ENCODE measurements around the gene NPAS2.

Gene NPAS2

GRCh38 chr2:101023327-101024107 is 203.6 kb downstream of the NPAS2 start:
- H3K36me3 ChIP-seq (ENCODE audit: insufficient read depth, low read length) = no peaks in the 10 kb centered on the region
- no peaks in the 10 kb centered on the region for H3K9me2 ChIP-seq (replicated peaks; ENCODE audit: low read depth, low read length)
- no peak overlapping the region for H3K4me2 ChIP-seq (ENCODE audit: low read depth, low read length, poor library complexity, severe bottlenecking)
- H4K20me1 ChIP-seq (ENCODE audit: insufficient read depth, low read length, poor library complexity, severe bottlenecking) = no peaks in the 10 kb centered on the region
- no peaks in the 10 kb centered on the region for H3K4me1 ChIP-seq (ENCODE audit: insufficient read depth, low read length, poor library complexity, severe bottlenecking)
- no peaks in the 10 kb centered on the region for H3K27me3 ChIP-seq (ENCODE audit: insufficient read depth, low read length, poor library complexity, severe bottlenecking)
- no peaks in the 10 kb centered on the region for H3F3A ChIP-seq (ENCODE audit: low read depth)
- H3K9ac ChIP-seq (ENCODE audit: low read depth, low read length, poor library complexity, severe bottlenecking) = no peak overlapping the region
- H3K79me2 ChIP-seq (ENCODE audit: insufficient read depth, low read length) = no peaks in the 10 kb centered on the region
- TF ChIP-seq CTCF (conservative IDR thresholded peaks at IDR 0.05; ENCODE audit: low read length) (no peak), EZH2phosphoT487 (IDR thresholded peaks at IDR 0.05; ENCODE audit: borderline replicate concordance) (no peak)
- H2AFZ ChIP-seq (ENCODE audit: low read length) = no peak overlapping the region
- no peaks in the 10 kb centered on the region for H3K9me3 ChIP-seq (ENCODE audit: insufficient read depth, low read depth, low read length)
- H3K4me3 ChIP-seq (ENCODE audit: low read length, poor library complexity, severe bottlenecking) = no peak overlapping the region

GRCh38 chr2:101025561-101025960 is 205.6 kb downstream of the NPAS2 start:
- no peaks in the 10 kb centered on the region for H4K20me1 ChIP-seq (ENCODE audit: insufficient read depth, low read length, poor library complexity, severe bottlenecking)
- no peak overlapping the region for H3K9ac ChIP-seq (ENCODE audit: low read depth, low read length, poor library complexity, severe bottlenecking)
- no peak overlapping the region for H2AFZ ChIP-seq (ENCODE audit: low read length)
- H3K27me3 ChIP-seq (ENCODE audit: insufficient read depth, low read length, poor library complexity, severe bottlenecking) = no peaks in the 10 kb centered on the region
- H3F3A ChIP-seq (ENCODE audit: low read depth) = no peaks in the 10 kb centered on the region
- no peak overlapping the region for H3K4me2 ChIP-seq (ENCODE audit: low read depth, low read length, poor library complexity, severe bottlenecking)
- TF ChIP-seq EZH2phosphoT487 (IDR thresholded peaks at IDR 0.05; ENCODE audit: borderline replicate concordance) (no peak), CTCF (conservative IDR thresholded peaks at IDR 0.05; ENCODE audit: low read length) (no peak)
- H3K9me2 ChIP-seq (replicated peaks; ENCODE audit: low read depth, low read length) = no peaks in the 10 kb centered on the region
- no peaks in the 10 kb centered on the region for H3K4me1 ChIP-seq (ENCODE audit: insufficient read depth, low read length, poor library complexity, severe bottlenecking)
- no peaks in the 10 kb centered on the region for H3K79me2 ChIP-seq (ENCODE audit: insufficient read depth, low read length)
- no peak overlapping the region for H3K4me3 ChIP-seq (ENCODE audit: low read length, poor library complexity, severe bottlenecking)
- H3K36me3 ChIP-seq (ENCODE audit: insufficient read depth, low read length) = no peaks in the 10 kb centered on the region
- H3K9me3 ChIP-seq (ENCODE audit: insufficient read depth, low read depth, low read length) = no peaks in the 10 kb centered on the region

- Histone ChIP-seq H3K9me3 (ENCODE audit: insufficient read depth, low read depth, low read length) (no peaks in the 10 kb centered on the region), H3K9ac (ENCODE audit: low read depth, low read length, poor library complexity, severe bottlenecking) (no peak overlapping the region), H3K4me1 (ENCODE audit: insufficient read depth, low read length, poor library complexity, severe bottlenecking) (no peaks in the 10 kb centered on the region), H3F3A (ENCODE audit: low read depth) (no peaks in the 10 kb centered on the region), H3K79me2 (ENCODE audit: insufficient read depth, low read length) (no peaks in the 10 kb centered on the region), H3K27me3 (ENCODE audit: insufficient read depth, low read length, poor library complexity, severe bottlenecking) (no peaks in the 10 kb centered on the region), H3K4me3 (ENCODE audit: low read length, poor library complexity, severe bottlenecking) (no peak overlapping the region), H3K4me2 (ENCODE audit: low read depth, low read length, poor library complexity, severe bottlenecking) (no peak overlapping the region), H2AFZ (ENCODE audit: low read length) (no peak overlapping the region), H3K9me2 (replicated peaks; ENCODE audit: low read depth, low read length) (no peaks in the 10 kb centered on the region), H4K20me1 (ENCODE audit: insufficient read depth, low read length, poor library complexity, severe bottlenecking) (no peaks in the 10 kb centered on the region), H3K36me3 (ENCODE audit: insufficient read depth, low read length) (no peaks in the 10 kb centered on the region)
- TF ChIP-seq EZH2phosphoT487 (IDR thresholded peaks at IDR 0.05; ENCODE audit: borderline replicate concordance) = no peak
Measured at GRCh38 chr2:101026253-101026701, 206.3 kb downstream of the NPAS2 start.

All from Loucy (cell line).